Effector memory CD8-positive, alpha-beta T cell (primary cell): ENCODE data around the gene DTNB.

Source experiments
- ATAC-seq: fragments of 150-1000 bp; cut with Tn5 transposase; replicated peaks from 2 replicates; pipeline ENCODE4 v1.10.0; 2021; ENCODE audit warnings: mild to moderate bottlenecking, moderate library complexity
- DNase-seq, 3 experiments: peaks; one replicate each; pipeline ENCODE4 v3.0.0; 2021
- H3K27ac Mint-ChIP-seq, 2 donors: one replicate each; pipeline ENCODE4 v1.8.0; 2022; ENCODE audit warnings: mild to moderate bottlenecking in 2 of 2, mixed read lengths in 2 of 2, moderate library complexity in 2 of 2
- H3K27me3 Mint-ChIP-seq, 2 donors: one replicate each; pipeline ENCODE4 v1.8.0; 2022; ENCODE audit warnings: mixed read lengths in 2 of 2
- H3K36me3 Mint-ChIP-seq: one replicate; pipeline ENCODE4 v1.8.0; 2022; ENCODE audit warnings: mild to moderate bottlenecking, moderate library complexity, mixed read lengths; ENCODE audit not compliant: insufficient read depth
- H3K4me1 Mint-ChIP-seq, 2 donors: one replicate each; pipeline ENCODE4 v1.8.0; 2022; ENCODE audit warnings: low read depth in 2 of 2, mixed read lengths in 2 of 2
- H3K4me3 Mint-ChIP-seq, 2 donors: one replicate each; pipeline ENCODE4 v1.8.0; 2022; ENCODE audit warnings: mild to moderate bottlenecking in 2 of 2, mixed read lengths in 2 of 2, moderate library complexity in 2 of 2
- H3K9me3 Mint-ChIP-seq, 2 donors: one replicate each; pipeline ENCODE4 v1.8.0; 2022; ENCODE audit warnings: mixed read lengths in 2 of 2

DTNB gene

DNA sequence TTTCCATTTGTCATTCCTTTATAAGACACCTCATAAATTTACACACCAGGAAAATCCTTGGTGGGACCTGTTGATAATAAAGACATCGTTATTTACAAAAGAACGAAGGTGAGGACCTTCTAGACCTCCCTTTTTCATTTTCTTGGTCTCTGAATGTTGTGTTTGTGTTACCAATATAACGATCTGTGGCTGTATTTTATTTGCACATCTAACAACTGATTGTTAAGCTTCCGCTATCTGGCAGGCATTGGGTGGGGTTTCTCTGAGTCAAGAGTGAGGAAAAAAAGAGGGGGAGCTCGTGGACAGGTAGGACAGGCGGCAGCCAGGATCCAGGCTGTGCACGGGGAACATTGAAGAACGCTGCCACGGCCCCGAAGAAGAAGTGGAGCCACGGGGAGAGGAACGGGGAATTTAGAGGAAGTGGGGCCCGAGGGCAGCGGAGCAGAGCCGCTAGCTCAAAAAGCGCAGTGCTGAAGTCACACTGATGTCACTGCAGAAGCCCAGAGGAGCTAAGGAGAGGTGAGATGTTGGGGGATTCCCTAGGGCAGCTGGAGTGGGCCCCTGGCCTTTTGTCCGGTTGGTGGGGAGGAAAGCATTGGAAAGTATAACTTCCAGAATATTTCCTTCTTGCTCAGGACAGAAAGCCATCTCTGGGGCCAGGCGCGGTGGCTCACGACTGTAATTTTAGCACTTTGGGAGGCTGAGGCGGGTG is 310.8 kb downstream of the DTNB start:
- Mint-ChIP-seq H3K4me3 (peak overlapping the region; percentile 85 to 97), H3K9me3 (no peaks in the 10 kb centered on the region)

GRCh38 chr2:25362049-25362433 is 311.3 kb downstream of the DTNB start:
- no peaks in the 10 kb centered on the region for H3K27me3 Mint-ChIP-seq
- H3K4me3 Mint-ChIP-seq, result peak overlapping the region; percentile 85 to 97
- H3K36me3 Mint-ChIP-seq, result peaks cover 11% of the 10 kb centered on the region
- peaks cover 18 to 33% of the 10 kb centered on the region in 2 donors for H3K4me1 Mint-ChIP-seq
- peak; percentile 91 for ATAC-seq
- peak overlapping the region; percentile 77 to 92 for H3K27ac Mint-ChIP-seq
- DNase-seq, result peak; percentile 96 to 98 (median 97)
- no peaks in the 10 kb centered on the region for H3K9me3 Mint-ChIP-seq

More for the DNA sequence above, 310.8 kb downstream of the DTNB start:
- peaks cover 11% of the 10 kb centered on the region for H3K36me3 Mint-ChIP-seq
- no peaks in the 10 kb centered on the region for H3K27me3 Mint-ChIP-seq
- ATAC-seq, result peak; percentile 77
- DNase-seq, result peak; percentile 52 to 62 (median 53)
- H3K4me1 Mint-ChIP-seq, result peaks cover 18 to 33% of the 10 kb centered on the region in 2 donors
- H3K27ac Mint-ChIP-seq, result peak overlapping the region; percentile 77 to 92

- H3K9me3 Mint-ChIP-seq, result no peaks in the 10 kb centered on the region
- ATAC-seq (no peak), DNase-seq (no peak)
- H3K36me3 Mint-ChIP-seq, result peaks cover 11% of the 10 kb centered on the region
- peak overlapping the region; percentile 85 to 97 for H3K4me3 Mint-ChIP-seq
- peak overlapping the region; percentile 77 to 92 for H3K27ac Mint-ChIP-seq
- peaks cover 18 to 33% of the 10 kb centered on the region in 2 donors for H3K4me1 Mint-ChIP-seq
- no peaks in the 10 kb centered on the region for H3K27me3 Mint-ChIP-seq
These were observed 311.9 kb downstream of the DTNB start for GRCh38 chr2:25361261-25362048.

DNA sequence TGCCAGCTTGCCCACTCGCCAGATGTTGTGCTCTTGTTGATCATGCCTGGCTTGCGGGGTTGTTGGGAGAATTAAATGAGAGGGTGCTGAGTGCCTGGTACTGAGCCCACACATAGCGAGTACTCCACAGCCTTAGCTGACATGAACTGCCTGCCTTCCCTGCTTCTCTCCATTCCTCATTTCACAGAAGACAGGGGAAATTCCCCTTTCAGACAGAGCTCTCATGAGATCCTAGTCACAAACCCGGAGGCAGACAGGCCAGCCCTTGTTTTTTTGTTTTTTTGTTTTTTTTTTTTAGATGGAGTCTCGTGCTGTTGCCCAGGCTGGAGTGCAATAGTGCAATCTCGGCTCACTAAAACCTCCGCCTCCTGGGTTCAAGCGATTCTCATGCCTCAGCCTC is 314.5 kb downstream of the DTNB start:
- DNase-seq, result no peak
- no peaks in the 10 kb centered on the region for H3K9me3 Mint-ChIP-seq
- peaks cover 0 to 17% of the 10 kb centered on the region in 2 donors for H3K27me3 Mint-ChIP-seq
- H3K36me3 Mint-ChIP-seq, result peaks cover 11% of the 10 kb centered on the region
- no peak for ATAC-seq
- H3K4me3 Mint-ChIP-seq, result no peak overlapping the region
- peaks cover 18% of the 10 kb centered on the region in 2 donors for H3K4me1 Mint-ChIP-seq
- H3K27ac Mint-ChIP-seq, result no peak overlapping the region

- peaks cover 9% of the 10 kb centered on the region for H3K36me3 Mint-ChIP-seq
- peaks cover 13 to 14% of the 10 kb centered on the region in 2 donors for H3K4me1 Mint-ChIP-seq
- H3K4me3 Mint-ChIP-seq, result no peak overlapping the region
- peaks cover 0 to 19% of the 10 kb centered on the region in 2 donors for H3K27me3 Mint-ChIP-seq
- DNase-seq, result no peak
- H3K27ac Mint-ChIP-seq, result no peak overlapping the region
- no peak for ATAC-seq
- no peaks in the 10 kb centered on the region for H3K9me3 Mint-ChIP-seq
These were observed 315.0 kb downstream of the DTNB start for GRCh38 chr2:25358249-25358815.

DNA sequence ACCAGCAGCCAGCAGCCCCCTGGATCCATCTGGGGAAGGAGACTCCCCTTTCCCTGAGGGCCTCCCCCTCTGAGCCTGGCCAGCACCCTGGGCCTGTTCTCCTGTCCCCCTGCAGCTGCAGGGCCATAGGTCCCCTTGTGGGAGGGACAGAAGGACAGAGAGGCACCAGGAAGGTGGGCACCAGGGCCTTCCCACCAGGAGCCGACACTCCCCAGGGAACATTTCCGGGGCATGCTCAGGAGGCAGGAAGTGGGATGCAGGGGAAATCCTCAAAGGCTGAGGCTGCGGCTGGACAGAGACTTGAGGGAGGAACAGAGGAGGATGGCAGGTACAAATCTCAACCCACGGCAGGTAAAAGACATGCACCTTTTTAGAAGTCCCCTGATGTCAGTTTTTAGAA is 317.3 kb downstream of the DTNB start:
- no peaks in the 10 kb centered on the region for H3K36me3 Mint-ChIP-seq
- peaks cover 6 to 36% of the 10 kb centered on the region in 2 donors for H3K27me3 Mint-ChIP-seq
- H3K4me3 Mint-ChIP-seq, result no peak overlapping the region
- no peak overlapping the region for H3K27ac Mint-ChIP-seq
- no peaks in the 10 kb centered on the region for H3K4me1 Mint-ChIP-seq
- ATAC-seq (no peak), DNase-seq (no peak)
- no peaks in the 10 kb centered on the region for H3K9me3 Mint-ChIP-seq

GRCh38 chr2:25355270-25355669 is 318.1 kb downstream of the DTNB start:
- Mint-ChIP-seq H3K9me3 (no peaks in the 10 kb centered on the region), H3K27me3 (peaks cover 6 to 44% of the 10 kb centered on the region in 2 donors), H3K4me3 (no peak overlapping the region), H3K27ac (no peak overlapping the region), H3K4me1 (no peaks in the 10 kb centered on the region), H3K36me3 (no peaks in the 10 kb centered on the region)
- ATAC-seq, result no peak
- no peak for DNase-seq

GRCh38 chr2:25354116-25354515 is 319.3 kb downstream of the DTNB start:
- Mint-ChIP-seq H3K36me3 (no peaks in the 10 kb centered on the region), H3K27ac (no peak overlapping the region), H3K4me3 (no peak overlapping the region), H3K27me3 (peaks cover 6 to 44% of the 10 kb centered on the region in 2 donors), H3K4me1 (no peaks in the 10 kb centered on the region), H3K9me3 (no peaks in the 10 kb centered on the region)
- ATAC-seq, result no peak
- no peak for DNase-seq

GRCh38 chr2:25349397-25349796 is 324.0 kb downstream of the DTNB start:
- Mint-ChIP-seq H3K4me3 (no peak overlapping the region), H3K27me3 (peaks cover 6 to 33% of the 10 kb centered on the region in 2 donors), H3K36me3 (no peaks in the 10 kb centered on the region), H3K27ac (no peak overlapping the region), H3K4me1 (peaks cover 0 to 3% of the 10 kb centered on the region in 2 donors), H3K9me3 (no peaks in the 10 kb centered on the region)
- no peak for ATAC-seq
- DNase-seq, result no peak

- Mint-ChIP-seq H3K27ac (no peak overlapping the region), H3K27me3 (peaks cover 6 to 22% of the 10 kb centered on the region in 2 donors), H3K9me3 (no peaks in the 10 kb centered on the region), H3K4me1 (peaks cover 0 to 5% of the 10 kb centered on the region in 2 donors), H3K36me3 (no peaks in the 10 kb centered on the region), H3K4me3 (no peak overlapping the region)
- ATAC-seq, result no peak
- no peak for DNase-seq
These were observed 325.5 kb downstream of the DTNB start for GRCh38 chr2:25347846-25348245.

DNA sequence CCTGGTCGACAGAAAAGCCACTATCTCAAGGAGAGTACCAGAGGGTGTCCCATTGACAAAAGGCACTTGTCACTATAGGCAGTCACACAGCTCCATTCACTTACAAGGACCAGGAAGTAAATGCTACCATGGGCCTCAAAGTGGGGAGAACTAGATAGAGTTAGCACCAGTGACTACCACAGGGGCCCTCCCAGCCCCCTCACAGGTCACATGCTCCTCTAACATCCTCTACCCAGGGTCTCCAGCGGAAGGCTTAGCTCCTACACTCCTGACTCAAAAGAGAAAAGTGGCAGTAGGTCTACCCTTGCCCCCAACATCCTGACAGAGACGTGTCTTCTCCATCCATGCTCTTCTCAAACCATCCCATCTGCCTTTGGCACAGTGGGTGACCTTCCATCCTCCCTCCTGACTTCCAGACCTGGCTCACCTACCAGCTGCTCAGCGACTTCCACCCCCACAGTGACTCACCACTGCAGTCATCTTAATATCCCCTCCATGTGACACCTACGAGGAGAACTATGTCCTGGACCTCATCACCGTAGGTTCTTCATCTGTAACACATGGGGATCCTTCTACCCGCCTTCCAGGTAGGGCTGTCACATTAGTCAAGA is 326.1 kb downstream of the DTNB start:
- H3K27me3 Mint-ChIP-seq, result peaks cover 1 to 17% of the 10 kb centered on the region in 2 donors
- no peak overlapping the region for H3K4me3 Mint-ChIP-seq
- no peak overlapping the region for H3K27ac Mint-ChIP-seq
- no peaks in the 10 kb centered on the region for H3K9me3 Mint-ChIP-seq
- ATAC-seq, result no peak
- no peaks in the 10 kb centered on the region for H3K36me3 Mint-ChIP-seq
- H3K4me1 Mint-ChIP-seq, result peaks cover 0 to 7% of the 10 kb centered on the region in 2 donors
- DNase-seq, result no peak

GRCh38 chr2:25343187-25343825 is 330.1 kb downstream of the DTNB start:
- Mint-ChIP-seq H3K9me3 (no peaks in the 10 kb centered on the region), H3K4me3 (peak overlapping the region; percentile 79 to 81), H3K27me3 (no peaks in the 10 kb centered on the region)

More at GRCh38 chr2:25343187-25343825, 330.1 kb downstream of the DTNB start:
- peaks cover 11 to 22% of the 10 kb centered on the region in 2 donors for H3K4me1 Mint-ChIP-seq
- H3K27ac Mint-ChIP-seq, result no peak overlapping the region
- H3K36me3 Mint-ChIP-seq, result no peaks in the 10 kb centered on the region
- DNase-seq, result no peak
- no peak for ATAC-seq
